Prostate gland (tissue), 2 donors: ENCODE measurements around the gene HCN1. TPM values are rescaled to one million over a fixed set of nuclear protein-coding genes. Genes with fewer than 3 reads are reported as not detected.
"Not testable (repeated sequence)": the region's sequence is repeated elsewhere in the genome, so short reads cannot be mapped to it uniquely, and the experiment has no call there.

Source experiments
- DNase-seq: peaks from one replicate; pipeline ENCODE4 v3.0.0-alpha.2; 2019; ENCODE audit warnings: low spot score
- H3K27ac ChIP-seq, 2 donors: fragments of 200-600 bp; sonication (generic); 2 replicates each; pipeline ENCODE4 v1.5.1; 2017 to 2019
- H3K27me3 ChIP-seq: fragments of 200-600 bp; sonication (generic); replicated peaks from 2 replicates; pipeline ENCODE4 v1.5.1; 2019; ENCODE audit not compliant: insufficient read depth
- H3K36me3 ChIP-seq, 2 donors: fragments of 200-600 bp; sonication (generic); 1 replicate in 1 of 2; 2 replicates in 1 of 2; pipeline versions ENCODE4 v1.5.1 to v1.8.1; 2017 to 2019
- H3K4me1 ChIP-seq: fragments of 200-600 bp; sonication (generic); replicated peaks from 2 replicates; pipeline ENCODE4 v1.5.1; 2019
- H3K4me3 ChIP-seq, 2 donors: fragments of 200-600 bp; sonication (generic); 2 replicates each; pipeline ENCODE4 v1.5.1; 2017 to 2019
- H3K9me3 ChIP-seq: fragments of 200-600 bp; sonication (generic); 2 replicates; pipeline ENCODE4 v1.5.1; 2017
- CTCF ChIP-seq, 4 experiments: fragments of 200-600 bp in 2 of 4; fragments of 450-650 bp in 2 of 4; sonication (generic) in 2 of 4; IDR thresholded peaks; 1 replicate in 3 of 4; 2 replicates in 1 of 4; pipeline ENCODE4 v1.5.1; 2016 to 2019; ENCODE audit warnings: antibody characterized with exemption in 4 of 4, mild to moderate bottlenecking in 2 of 4, moderate library complexity in 2 of 4
- POLR2A ChIP-seq: fragments of 450-650 bp; IDR thresholded peaks from one replicate; pipeline ENCODE4 v1.6.1; 2016; ENCODE audit warnings: antibody characterized with exemption, mild to moderate bottlenecking
- POLR2AphosphoS5 ChIP-seq: sonication (generic); formaldehyde crosslinking; IDR thresholded peaks from one replicate; pipeline ENCODE4 v1.6.1; 2017; ENCODE audit warnings: antibody characterized with exemption
- WGBS: methylation state at CpG from one replicate; pipeline ENCODE4 v1.1.5; 2018; 5-methylcytosine and 5-hydroxymethylcytosine counted together
- intact Hi-C: fragments of 100-400 bp; cut with DNase I; formaldehyde crosslinking; loops from one replicate; pipeline ENCODE4 v1.14.2; 2022
- total RNA-seq, 2 donors: library from RNA; depleted of rRNA; stranded (reverse); fragments of >200 nt; gene quantifications; one replicate each; pipeline ENCODE4 v1.1.0, GENCODE V29; 2016

HCN1 gene
- total RNA-seq, 2 donors from 2014 or later, result 0.05 to 1.3 TPM

GRCh38 chr5:45383985-45384384 is 312.2 kb downstream of the HCN1 start:
- no peaks in the 10 kb centered on the region for H3K27me3 ChIP-seq
- H3K4me1 ChIP-seq, result no peaks in the 10 kb centered on the region
- no peaks in the 10 kb centered on the region for H3K36me3 ChIP-seq
- TF ChIP-seq POLR2AphosphoS5, result no peak
- no peak for TF ChIP-seq POLR2A
- TF ChIP-seq CTCF (IDR thresholded peaks at IDR 0.05), result no peak
- 38% methylated on average over 2 of the region's 2 CpGs for WGBS
- intact Hi-C loops, result no loop called here
- no peak overlapping the region for H3K4me3 ChIP-seq
- no peaks in the 10 kb centered on the region for H3K9me3 ChIP-seq
- DNase-seq, result no peak
- H3K27ac ChIP-seq, result no peak overlapping the region

- H3K9me3 ChIP-seq, result no peaks in the 10 kb centered on the region
- intact Hi-C loops, result no loop called here
- H3K4me3 ChIP-seq, result no peak overlapping the region
- no peaks in the 10 kb centered on the region for H3K36me3 ChIP-seq
- H3K27me3 ChIP-seq, result no peaks in the 10 kb centered on the region
- WGBS, result 75% methylated on average over 2 of the region's 2 CpGs
- TF ChIP-seq CTCF (IDR thresholded peaks at IDR 0.05) (no peak), POLR2A (no peak), POLR2AphosphoS5 (no peak)
- H3K4me1 ChIP-seq, result no peaks in the 10 kb centered on the region
- no peak overlapping the region for H3K27ac ChIP-seq
- no peak for DNase-seq
Measured at GRCh38 chr5:45382583-45382982, 313.6 kb downstream of the HCN1 start.

- WGBS, result 57% methylated on average over 2 of the region's 2 CpGs
- no peaks in the 10 kb centered on the region for H3K36me3 ChIP-seq
Measured at GRCh38 chr5:45376417-45376816, 319.8 kb downstream of the HCN1 start.

GRCh38 chr5:45372629-45373028 is 323.6 kb downstream of the HCN1 start:
- H3K4me1 ChIP-seq, result no peaks in the 10 kb centered on the region
- no peak for DNase-seq
- H3K4me3 ChIP-seq, result no peak overlapping the region
- intact Hi-C loops, result no loop called here
- H3K9me3 ChIP-seq, result no peaks in the 10 kb centered on the region
- no peaks in the 10 kb centered on the region for H3K27me3 ChIP-seq
- no peak overlapping the region for H3K27ac ChIP-seq
- 93% methylated on average over 9 of the region's 10 CpGs for WGBS
- TF ChIP-seq POLR2A, result no peak
- TF ChIP-seq POLR2AphosphoS5, result no peak
- TF ChIP-seq CTCF (IDR thresholded peaks at IDR 0.05), result no peak
- H3K36me3 ChIP-seq, result no peaks in the 10 kb centered on the region

More at GRCh38 chr5:45376417-45376816, 319.8 kb downstream of the HCN1 start:
- intact Hi-C loops, result no loop called here
- DNase-seq, result no peak
- H3K27ac ChIP-seq, result no peak overlapping the region
- H3K4me3 ChIP-seq, result no peak overlapping the region
- no peaks in the 10 kb centered on the region for H3K9me3 ChIP-seq
- TF ChIP-seq CTCF (IDR thresholded peaks at IDR 0.05), result no peak
- TF ChIP-seq POLR2A, result no peak
- TF ChIP-seq POLR2AphosphoS5, result no peak
- H3K4me1 ChIP-seq, result no peaks in the 10 kb centered on the region
- H3K27me3 ChIP-seq, result no peaks in the 10 kb centered on the region

GRCh38 chr5:45371423-45371822 is 324.8 kb downstream of the HCN1 start:
- H3K4me1 ChIP-seq, H3K9me3 ChIP-seq, H3K4me3 ChIP-seq, H3K27me3 ChIP-seq, H3K27ac ChIP-seq, DNase-seq, intact Hi-C loops, H3K36me3 ChIP-seq: not testable (repeated sequence)
- WGBS, result 94% methylated on average over 8 of the region's 8 CpGs
